Esophagus squamous epithelium (tissue), 5 donors: Measurements from ENCODE around the gene ANKRD22. TPM values are rescaled to one million over a fixed set of nuclear protein-coding genes. Genes with fewer than 3 reads are reported as not detected.

Experiments used
- DNase-seq: peaks from one replicate; lab custom pipeline; 2025; lab: John Stamatoyannopoulos, UW
- H3K27ac ChIP-seq, 4 donors: fragments of 200-600 bp; sonication (generic); one replicate each; pipeline ENCODE4 v1.5.1; 2016 to 2019; ENCODE audit warnings: mild to moderate bottlenecking in 1 of 4
- H3K27me3 ChIP-seq, 4 donors: fragments of 200-600 bp; sonication (generic); 1 replicate in 3 of 4; 2 replicates in 1 of 4; pipeline versions ENCODE4 v1.5.1 to v1.6.0; 2017 to 2021; ENCODE audit warnings: antibody characterized with exemption in 1 of 4
- H3K36me3 ChIP-seq, 3 donors: fragments of 200-600 bp; sonication (generic); one replicate each; pipeline ENCODE4 v1.5.1; 2016 to 2019
- H3K4me1 ChIP-seq, 3 donors: fragments of 200-600 bp; sonication (generic); one replicate each; pipeline ENCODE4 v1.5.1; 2017 to 2019
- H3K4me3 ChIP-seq, 4 donors: fragments of 200-600 bp; sonication (generic); 1 replicate in 3 of 4; 2 replicates in 1 of 4; pipeline ENCODE4 v1.5.1; 2016 to 2019; ENCODE audit warnings: mild to moderate bottlenecking in 2 of 4, moderate library complexity in 1 of 4
- H3K9me3 ChIP-seq, 3 donors: fragments of 200-600 bp; sonication (generic); one replicate each; pipeline ENCODE4 v1.5.1; 2016 to 2019
- POLR2A ChIP-seq, 4 donors: fragments of 450-650 bp; IDR thresholded peaks; one replicate each; pipeline ENCODE4 v1.6.1; 2017; ENCODE audit warnings: antibody characterized with exemption in 4 of 4, mild to moderate bottlenecking in 4 of 4, moderate library complexity in 3 of 4
- WGBS, 2 donors: methylation state at CpG; one replicate each; pipeline ENCODE4 v1.1.5; 2018; 5-methylcytosine and 5-hydroxymethylcytosine counted together
- intact Hi-C: fragments of 100-400 bp; cut with DNase I; formaldehyde crosslinking; loops from one replicate; pipeline ENCODE4 v1.15.0; 2022
- total RNA-seq, 4 donors: library from RNA; depleted of rRNA; stranded (reverse); fragments of >200 nt; gene quantifications; one replicate each; pipeline ENCODE4 v1.1.0, GENCODE V29; 2016
- TF ChIP-seq, protein P1 (sequence below), 6 experiments: fragments of 450-650 bp in 4 of 6; fragments of 200-600 bp in 2 of 6; sonication (generic) in 2 of 6; IDR thresholded peaks; one replicate each; pipeline ENCODE4 v1.5.1; 2016 to 2019; ENCODE audit warnings: antibody characterized with exemption in 6 of 6, mild to moderate bottlenecking in 4 of 6, moderate library complexity in 4 of 6
- donor health status: DM: yes; HTN: yes; CAD: no.

The ANKRD22 gene
- total RNA-seq, 4 donors from 2014 or later: 26.3 to 43.5 (median 31.5) TPM

DNA sequence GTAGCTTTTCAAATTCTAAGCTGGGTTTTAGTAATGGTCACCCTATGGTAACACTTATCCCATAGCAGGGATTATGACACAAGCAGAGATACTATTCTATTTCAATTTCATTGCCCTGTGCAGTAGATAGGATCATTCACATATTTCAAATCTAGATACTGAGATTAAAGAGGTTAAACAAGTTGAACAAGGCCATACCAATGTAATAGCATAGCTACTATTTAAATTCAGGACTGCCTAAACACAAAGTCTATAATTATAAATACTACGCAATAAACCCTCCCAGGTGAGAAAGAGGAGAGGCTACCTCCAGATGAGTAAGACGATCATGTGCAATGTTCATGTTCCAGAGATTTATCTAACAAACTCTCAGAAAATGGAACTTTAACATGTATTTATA, 48.0 kb downstream of the ANKRD22 start:
- Histone ChIP-seq H3K4me1 (no peaks in the 10 kb centered on the region), H3K27ac (no peak overlapping the region), H3K36me3 (no peaks in the 10 kb centered on the region), H3K9me3 (no peaks in the 10 kb centered on the region), H3K4me3 (no peak overlapping the region), H3K27me3 (no peaks in the 10 kb centered on the region)
- intact Hi-C loops: no loop called here
- no peak for DNase-seq
- 95 to 100% methylated on average over 2 of the region's 2 CpGs for WGBS, 2 donors
- TF ChIP-seq POLR2A (IDR thresholded peaks at IDR 0.05): no peak
- TF ChIP-seq, protein P1, sequence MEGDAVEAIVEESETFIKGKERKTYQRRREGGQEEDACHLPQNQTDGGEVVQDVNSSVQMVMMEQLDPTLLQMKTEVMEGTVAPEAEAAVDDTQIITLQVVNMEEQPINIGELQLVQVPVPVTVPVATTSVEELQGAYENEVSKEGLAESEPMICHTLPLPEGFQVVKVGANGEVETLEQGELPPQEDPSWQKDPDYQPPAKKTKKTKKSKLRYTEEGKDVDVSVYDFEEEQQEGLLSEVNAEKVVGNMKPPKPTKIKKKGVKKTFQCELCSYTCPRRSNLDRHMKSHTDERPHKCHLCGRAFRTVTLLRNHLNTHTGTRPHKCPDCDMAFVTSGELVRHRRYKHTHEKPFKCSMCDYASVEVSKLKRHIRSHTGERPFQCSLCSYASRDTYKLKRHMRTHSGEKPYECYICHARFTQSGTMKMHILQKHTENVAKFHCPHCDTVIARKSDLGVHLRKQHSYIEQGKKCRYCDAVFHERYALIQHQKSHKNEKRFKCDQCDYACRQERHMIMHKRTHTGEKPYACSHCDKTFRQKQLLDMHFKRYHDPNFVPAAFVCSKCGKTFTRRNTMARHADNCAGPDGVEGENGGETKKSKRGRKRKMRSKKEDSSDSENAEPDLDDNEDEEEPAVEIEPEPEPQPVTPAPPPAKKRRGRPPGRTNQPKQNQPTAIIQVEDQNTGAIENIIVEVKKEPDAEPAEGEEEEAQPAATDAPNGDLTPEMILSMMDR (IDR thresholded peaks at IDR 0.05): no peak

DNA sequence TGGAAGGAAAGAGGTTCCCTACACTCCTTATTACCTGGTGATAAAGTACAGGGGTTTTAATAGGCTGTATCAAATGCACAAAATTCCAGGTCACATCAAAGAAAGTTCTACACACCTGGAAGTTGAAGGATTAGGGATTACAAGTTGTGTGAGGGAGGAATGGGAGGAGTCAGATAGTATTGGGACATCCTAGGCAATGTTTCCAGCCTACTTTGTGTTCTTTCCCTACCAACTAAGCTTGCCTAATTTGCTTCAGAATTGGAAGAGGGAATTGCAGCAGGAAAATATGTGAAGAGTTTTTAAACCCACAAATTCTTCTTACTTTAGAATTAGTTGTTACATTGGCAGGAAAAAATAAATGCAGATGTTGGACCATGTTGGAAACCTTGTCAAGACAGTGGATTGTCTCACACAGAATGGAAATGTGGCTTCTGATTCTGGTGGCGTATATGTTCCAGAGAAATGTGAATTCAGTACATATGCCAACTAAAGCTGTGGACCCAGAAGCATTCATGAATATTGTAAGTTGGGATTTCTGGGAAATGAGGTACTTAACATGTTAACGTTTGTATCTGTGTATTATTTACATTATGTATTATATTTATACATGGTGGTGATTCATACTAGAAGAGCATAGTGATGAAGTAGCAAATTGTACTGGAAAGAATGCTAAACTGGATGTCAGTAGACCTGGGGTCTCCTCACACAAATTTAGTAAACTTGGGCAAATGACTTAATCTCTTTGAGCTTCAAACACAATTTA, 48.9 kb downstream of the ANKRD22 start, which contains the start of gene LIPM:
TSS of gene LIPM (plus strand) at position 208 of the 763 bp plus-strand sequence. CDS start at position 375, 167 bp downstream.
- Histone ChIP-seq H3K27ac (no peak within 1 kb of the TSS), H3K4me3 (no peak within 1 kb of the TSS), H3K4me1 (no peaks in the 10 kb centered on the region), H3K36me3 (no peaks in the 10 kb centered on the region), H3K27me3 (no peaks in the 10 kb centered on the region), H3K9me3 (no peaks in the 10 kb centered on the region)
- TF ChIP-seq, protein P1 (IDR thresholded peaks at IDR 0.05): no peak
- no peak for TF ChIP-seq POLR2A (IDR thresholded peaks at IDR 0.05)
- no peak for DNase-seq
- intact Hi-C loops: no loop called here
- WGBS, 2 donors: 70 to 75% methylated on average over 2 of the region's 2 CpGs

DNA sequence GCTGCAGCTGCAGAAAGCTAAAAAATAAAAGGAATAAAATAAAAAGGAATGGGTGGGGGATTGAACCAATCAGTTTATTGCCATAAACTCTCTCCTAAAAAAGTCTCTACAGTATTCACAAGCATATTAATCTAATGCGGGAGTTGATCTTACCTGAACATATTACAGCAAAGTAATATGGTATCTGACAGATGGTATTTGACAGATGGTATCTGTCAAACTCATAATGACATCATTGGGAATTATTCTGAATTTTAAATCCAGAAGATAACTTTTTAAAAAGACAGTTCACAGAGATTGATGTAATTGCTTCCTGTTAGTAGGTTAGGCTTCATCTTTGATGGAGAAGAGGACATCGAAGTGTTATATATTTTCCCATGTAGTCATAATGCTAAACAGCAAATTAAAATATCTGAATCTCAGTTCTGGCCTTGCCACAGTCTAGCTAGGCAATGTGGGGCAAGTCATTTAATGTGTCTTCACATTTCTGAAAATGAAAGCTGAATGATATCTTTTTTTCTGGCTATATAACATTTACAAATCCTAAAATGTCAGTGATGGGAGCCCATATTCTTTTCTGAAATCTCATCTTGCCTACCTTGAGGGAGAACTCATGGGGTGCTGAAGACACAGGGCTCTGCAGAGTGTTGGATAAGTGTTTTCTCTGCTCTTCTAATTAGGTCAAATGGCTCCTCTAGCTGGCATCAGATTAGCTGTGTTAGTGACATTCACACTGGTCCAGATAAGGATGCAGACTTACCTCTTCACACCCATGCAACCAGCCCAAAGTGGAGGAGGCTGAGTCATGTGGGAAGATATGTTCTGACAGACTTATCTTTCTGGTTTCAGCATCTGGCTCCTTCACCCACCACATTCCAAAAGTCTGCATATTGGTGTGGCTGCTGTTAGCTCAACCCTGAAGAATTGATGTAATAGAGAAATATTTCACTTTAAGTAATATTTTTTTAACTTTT, 51.2 kb downstream of the ANKRD22 start:
- intact Hi-C loops: no loop called here
- whole genome bisulfite sequencing, 2 donors: 73 to 95% methylated on average over 2 of the region's 2 CpGs

DNA sequence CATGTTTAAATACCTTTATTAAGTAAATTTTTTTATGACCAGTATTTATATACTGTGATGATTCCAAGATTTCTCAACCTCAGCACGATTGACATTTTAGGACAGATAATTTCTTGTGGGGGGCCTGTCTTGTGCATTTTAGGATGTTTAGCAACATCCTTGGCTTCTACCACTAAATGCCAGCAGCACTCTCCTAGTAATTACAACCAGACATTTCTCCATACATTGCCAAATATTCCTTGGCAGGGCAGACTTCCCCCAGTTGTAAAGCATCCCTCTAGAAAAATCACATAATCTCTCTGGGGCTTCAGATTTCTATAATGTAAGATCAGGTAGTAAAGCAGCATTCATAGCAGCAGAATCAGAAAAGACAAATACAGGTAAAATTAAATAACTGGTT, 56.9 kb downstream of the ANKRD22 start:
- Histone ChIP-seq H3K4me3 (no peak overlapping the region), H3K9me3 (no peaks in the 10 kb centered on the region), H3K27me3 (no peaks in the 10 kb centered on the region), H3K4me1 (no peaks in the 10 kb centered on the region), H3K36me3 (no peaks in the 10 kb centered on the region), H3K27ac (no peak overlapping the region)
- TF ChIP-seq, protein P1 (IDR thresholded peaks at IDR 0.05): no peak
- no peak for TF ChIP-seq POLR2A (IDR thresholded peaks at IDR 0.05)
- DNase-seq: no peak
- intact Hi-C loops: no loop called here
- WGBS, 2 donors: 54 to 67% methylated on average over 1 of the region's 1 CpG

More for the DNA sequence above, 51.2 kb downstream of the ANKRD22 start:
- no peaks in the 10 kb centered on the region for H3K36me3 ChIP-seq
- DNase-seq: no peak
- no peaks in the 10 kb centered on the region for H3K9me3 ChIP-seq
- H3K4me1 ChIP-seq: no peaks in the 10 kb centered on the region
- TF ChIP-seq, protein P1 (IDR thresholded peaks at IDR 0.05): no peak
- TF ChIP-seq POLR2A (IDR thresholded peaks at IDR 0.05): no peak
- H3K4me3 ChIP-seq: no peak overlapping the region
- no peak overlapping the region for H3K27ac ChIP-seq
- H3K27me3 ChIP-seq: no peaks in the 10 kb centered on the region
